Nephron (organoid): ENCODE measurements around the gene PCCA.

Experiments
- H3K27ac Mint-ChIP-seq, 3 experiments: 2 replicates each; pipeline ENCODE4 v1.8.0; 2020; ENCODE audit warnings: mixed read lengths in 3 of 3, mild to moderate bottlenecking in 2 of 3, moderate library complexity in 1 of 3
- H3K27me3 Mint-ChIP-seq: 2 replicates; pipeline ENCODE4 v1.8.0; 2021; ENCODE audit warnings: low read depth, mild to moderate bottlenecking, moderate library complexity, mixed read lengths
- H3K36me3 Mint-ChIP-seq: 2 replicates; pipeline ENCODE4 v1.8.0; 2020; ENCODE audit warnings: low read depth, mixed read lengths
- H3K4me1 Mint-ChIP-seq: 2 replicates; pipeline ENCODE4 v1.8.0; 2020; ENCODE audit warnings: mixed read lengths
- H3K4me3 Mint-ChIP-seq, 3 experiments: 2 replicates each; pipeline ENCODE4 v1.8.0; 2020; ENCODE audit warnings: mild to moderate bottlenecking in 3 of 3, mixed read lengths in 3 of 3, moderate library complexity in 2 of 3
- H3K9me3 Mint-ChIP-seq: 2 replicates; pipeline ENCODE4 v1.8.0; 2020; ENCODE audit warnings: mixed read lengths
- TF ChIP-seq, protein P1 (sequence below), 3 experiments: fragments of 200-600 bp; sonication (generic); IDR thresholded peaks; one replicate each; pipeline ENCODE4 v1.5.0; 2021; ENCODE audit warnings: antibody characterized with exemption in 3 of 3; ENCODE audit not compliant: unreplicated experiment in 3 of 3

PCCA gene

DNA sequence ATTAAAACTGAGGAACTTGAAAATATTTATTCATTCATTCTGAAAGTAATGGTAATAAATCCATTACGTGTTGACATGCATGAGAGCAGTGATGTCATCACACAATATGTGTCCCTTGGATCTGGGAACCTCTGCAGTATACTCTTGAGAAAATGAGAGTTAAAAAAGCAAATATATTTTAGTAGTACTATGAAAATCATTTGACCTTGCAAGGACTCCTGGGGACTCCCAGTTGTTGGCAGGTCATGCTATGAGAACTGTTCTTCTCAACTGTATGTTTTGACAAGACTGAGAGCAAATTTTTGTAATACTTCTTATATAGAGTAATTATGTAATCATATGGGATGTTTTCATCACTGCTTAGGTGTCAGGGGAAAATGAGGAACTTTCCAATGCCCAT, 249.4 kb downstream of the PCCA start:
- no peak overlapping the region for H3K27ac Mint-ChIP-seq
- H3K4me1 Mint-ChIP-seq, result no peaks in the 10 kb centered on the region
- H3K9me3 Mint-ChIP-seq, result peaks cover 14% of the 10 kb centered on the region
- H3K36me3 Mint-ChIP-seq, result peaks cover 84% of the 10 kb centered on the region
- H3K27me3 Mint-ChIP-seq, result no peaks in the 10 kb centered on the region
- H3K4me3 Mint-ChIP-seq, result no peak overlapping the region
- TF ChIP-seq, protein P1, sequence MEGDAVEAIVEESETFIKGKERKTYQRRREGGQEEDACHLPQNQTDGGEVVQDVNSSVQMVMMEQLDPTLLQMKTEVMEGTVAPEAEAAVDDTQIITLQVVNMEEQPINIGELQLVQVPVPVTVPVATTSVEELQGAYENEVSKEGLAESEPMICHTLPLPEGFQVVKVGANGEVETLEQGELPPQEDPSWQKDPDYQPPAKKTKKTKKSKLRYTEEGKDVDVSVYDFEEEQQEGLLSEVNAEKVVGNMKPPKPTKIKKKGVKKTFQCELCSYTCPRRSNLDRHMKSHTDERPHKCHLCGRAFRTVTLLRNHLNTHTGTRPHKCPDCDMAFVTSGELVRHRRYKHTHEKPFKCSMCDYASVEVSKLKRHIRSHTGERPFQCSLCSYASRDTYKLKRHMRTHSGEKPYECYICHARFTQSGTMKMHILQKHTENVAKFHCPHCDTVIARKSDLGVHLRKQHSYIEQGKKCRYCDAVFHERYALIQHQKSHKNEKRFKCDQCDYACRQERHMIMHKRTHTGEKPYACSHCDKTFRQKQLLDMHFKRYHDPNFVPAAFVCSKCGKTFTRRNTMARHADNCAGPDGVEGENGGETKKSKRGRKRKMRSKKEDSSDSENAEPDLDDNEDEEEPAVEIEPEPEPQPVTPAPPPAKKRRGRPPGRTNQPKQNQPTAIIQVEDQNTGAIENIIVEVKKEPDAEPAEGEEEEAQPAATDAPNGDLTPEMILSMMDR (IDR thresholded peaks at IDR 0.05; ENCODE audit: unreplicated experiment in 3 of 3), result no peak

DNA sequence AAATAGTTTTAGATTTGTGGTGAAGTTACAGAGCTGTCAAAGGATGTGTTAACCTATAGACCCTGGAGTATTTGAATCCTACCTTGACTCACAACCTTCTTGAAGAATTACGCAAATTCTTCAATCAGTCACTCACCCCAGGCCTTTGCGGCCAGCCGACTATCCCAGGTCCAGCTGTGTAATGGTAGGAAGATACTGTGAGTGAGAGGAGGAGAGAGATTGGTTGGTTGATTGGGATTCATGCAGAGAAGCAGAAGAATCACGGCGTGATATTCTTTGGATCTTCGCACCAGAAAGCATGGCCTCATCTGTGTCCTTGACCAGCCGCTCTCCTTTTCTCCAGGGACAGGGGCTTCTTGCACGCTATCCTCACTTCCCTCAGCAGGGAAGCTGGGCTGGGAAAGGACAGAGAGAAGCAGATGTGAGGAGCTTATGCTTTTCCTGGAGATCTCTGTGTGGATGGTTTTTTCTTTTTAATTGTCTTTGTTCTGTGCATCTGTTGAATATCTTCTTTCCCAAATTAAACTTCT, 250.6 kb downstream of the PCCA start:
- H3K4me1 Mint-ChIP-seq, result no peaks in the 10 kb centered on the region
- TF ChIP-seq, protein P1 (IDR thresholded peaks at IDR 0.05; ENCODE audit: unreplicated experiment in 3 of 3), result no peak
- H3K27ac Mint-ChIP-seq, result no peak overlapping the region
- H3K27me3 Mint-ChIP-seq, result no peaks in the 10 kb centered on the region
- H3K9me3 Mint-ChIP-seq, result peaks cover 8% of the 10 kb centered on the region
- no peak overlapping the region for H3K4me3 Mint-ChIP-seq
- peaks cover 84% of the 10 kb centered on the region for H3K36me3 Mint-ChIP-seq

DNA sequence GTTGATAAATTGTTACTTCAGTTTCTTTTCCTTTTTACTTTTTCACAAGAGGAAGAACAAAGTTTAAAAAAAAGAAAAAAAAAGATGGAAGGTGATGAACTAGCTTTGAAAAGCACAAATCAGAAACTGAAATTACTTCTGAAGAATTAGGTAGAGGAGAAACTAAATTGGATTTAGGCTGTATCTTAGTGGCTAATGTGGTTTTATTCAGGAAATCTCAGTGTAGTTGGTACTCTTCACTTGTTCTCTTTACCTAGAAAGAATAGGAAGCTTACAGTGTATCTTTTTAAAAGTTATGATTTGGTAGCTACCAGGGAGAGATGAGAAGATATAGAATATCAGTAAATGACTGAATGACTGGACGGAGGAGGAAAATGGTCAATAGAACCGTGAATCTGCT, 252.0 kb downstream of the PCCA start:
- no peak overlapping the region for H3K27ac Mint-ChIP-seq
- no peaks in the 10 kb centered on the region for H3K4me1 Mint-ChIP-seq
- H3K36me3 Mint-ChIP-seq, result peaks cover 84% of the 10 kb centered on the region
- no peak overlapping the region for H3K4me3 Mint-ChIP-seq
- H3K9me3 Mint-ChIP-seq, result peaks cover 10% of the 10 kb centered on the region
- H3K27me3 Mint-ChIP-seq, result peaks cover 3% of the 10 kb centered on the region
- TF ChIP-seq, protein P1 (IDR thresholded peaks at IDR 0.05; ENCODE audit: unreplicated experiment in 3 of 3), result no peak

DNA sequence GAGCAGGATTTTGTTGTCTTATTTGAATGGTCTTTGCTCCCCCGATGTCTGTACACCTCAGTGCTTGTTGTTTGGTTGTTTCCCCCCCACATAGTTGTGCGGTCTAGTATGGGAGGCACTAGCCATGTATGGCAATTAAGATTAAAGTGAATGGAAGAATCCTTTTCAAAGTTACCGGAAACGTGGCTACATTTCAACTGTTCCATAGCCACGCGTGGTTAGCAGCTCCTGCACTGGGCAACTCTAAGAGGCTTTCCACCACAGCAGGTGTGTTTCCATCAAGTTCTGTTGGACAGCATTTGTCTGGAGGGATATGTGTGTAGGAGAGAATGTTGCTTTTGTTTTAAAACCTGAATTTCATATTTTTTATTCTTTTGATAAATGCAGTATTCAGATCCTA, 252.4 kb downstream of the PCCA start:
- peaks cover 15% of the 10 kb centered on the region for H3K9me3 Mint-ChIP-seq
- TF ChIP-seq, protein P1 (IDR thresholded peaks at IDR 0.05; ENCODE audit: unreplicated experiment in 3 of 3), result no peak
- H3K27me3 Mint-ChIP-seq, result peaks cover 3% of the 10 kb centered on the region
- H3K4me3 Mint-ChIP-seq, result no peak overlapping the region
- H3K36me3 Mint-ChIP-seq, result peaks cover 86% of the 10 kb centered on the region
- H3K4me1 Mint-ChIP-seq, result no peaks in the 10 kb centered on the region
- no peak overlapping the region for H3K27ac Mint-ChIP-seq

DNA sequence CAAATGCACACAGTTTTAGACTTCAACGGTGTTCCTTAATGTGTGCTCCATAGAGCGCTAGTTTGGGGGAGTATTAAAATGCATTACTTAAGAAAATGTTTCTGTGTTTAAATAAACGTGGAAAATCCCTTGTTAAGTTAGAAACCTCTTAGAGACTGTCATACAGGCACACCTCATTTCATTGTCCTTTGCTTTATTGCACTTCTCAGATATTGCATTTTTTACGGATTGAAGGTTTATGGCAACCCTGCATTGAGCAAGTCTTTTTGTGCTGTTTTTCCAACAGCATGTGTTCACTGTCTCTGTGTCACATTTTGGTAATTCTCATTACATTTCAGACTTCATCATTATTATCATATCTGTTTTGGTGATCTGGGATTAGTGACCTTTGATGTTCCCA, 255.7 kb downstream of the PCCA start:
- H3K36me3 Mint-ChIP-seq, result peaks cover 69% of the 10 kb centered on the region
- H3K27ac Mint-ChIP-seq, result no peak overlapping the region
- peaks cover 1% of the 10 kb centered on the region for H3K4me1 Mint-ChIP-seq
- peaks cover 3% of the 10 kb centered on the region for H3K27me3 Mint-ChIP-seq
- no peak overlapping the region for H3K4me3 Mint-ChIP-seq
- TF ChIP-seq, protein P1 (IDR thresholded peaks at IDR 0.05; ENCODE audit: unreplicated experiment in 3 of 3), result no peak
- peaks cover 17% of the 10 kb centered on the region for H3K9me3 Mint-ChIP-seq

DNA sequence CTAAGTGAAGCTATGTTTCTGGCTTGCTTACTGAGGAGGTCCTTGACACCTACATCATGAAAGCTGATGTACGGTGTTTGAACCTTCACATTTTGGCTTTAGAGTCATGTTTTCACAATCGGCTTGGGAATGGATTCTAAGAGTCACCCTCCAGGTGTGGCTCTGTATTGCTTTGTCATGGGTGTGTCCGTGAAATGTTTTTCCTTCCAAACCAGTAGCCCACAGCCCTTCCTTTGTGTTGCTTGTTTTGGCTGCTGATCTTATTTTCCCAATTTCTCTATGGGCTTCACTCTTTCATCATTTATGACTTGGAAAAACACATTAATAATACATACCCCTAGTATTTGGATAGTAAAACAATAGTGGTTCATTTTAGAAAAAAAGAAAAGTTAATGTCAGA, 259.1 kb downstream of the PCCA start:
- Mint-ChIP-seq H3K9me3 (peaks cover 22% of the 10 kb centered on the region), H3K36me3 (peaks cover 55% of the 10 kb centered on the region), H3K27ac (no peak overlapping the region), H3K4me3 (no peak overlapping the region), H3K4me1 (peaks cover 15% of the 10 kb centered on the region), H3K27me3 (peaks cover 3% of the 10 kb centered on the region)
- TF ChIP-seq, protein P1 (IDR thresholded peaks at IDR 0.05; ENCODE audit: unreplicated experiment in 3 of 3), result no peak
